COR-L47 (cell line): ENCODE results near the gene PCDHGA10.
"Not testable (repeated sequence)": the region's sequence is repeated elsewhere in the genome, so short reads cannot be mapped to it uniquely, and the experiment has no call there.

Experiments used
- DNase-seq: peaks from one replicate; lab custom pipeline; 2025; lab: John Stamatoyannopoulos, UW

The PCDHGA10 gene

DNA sequence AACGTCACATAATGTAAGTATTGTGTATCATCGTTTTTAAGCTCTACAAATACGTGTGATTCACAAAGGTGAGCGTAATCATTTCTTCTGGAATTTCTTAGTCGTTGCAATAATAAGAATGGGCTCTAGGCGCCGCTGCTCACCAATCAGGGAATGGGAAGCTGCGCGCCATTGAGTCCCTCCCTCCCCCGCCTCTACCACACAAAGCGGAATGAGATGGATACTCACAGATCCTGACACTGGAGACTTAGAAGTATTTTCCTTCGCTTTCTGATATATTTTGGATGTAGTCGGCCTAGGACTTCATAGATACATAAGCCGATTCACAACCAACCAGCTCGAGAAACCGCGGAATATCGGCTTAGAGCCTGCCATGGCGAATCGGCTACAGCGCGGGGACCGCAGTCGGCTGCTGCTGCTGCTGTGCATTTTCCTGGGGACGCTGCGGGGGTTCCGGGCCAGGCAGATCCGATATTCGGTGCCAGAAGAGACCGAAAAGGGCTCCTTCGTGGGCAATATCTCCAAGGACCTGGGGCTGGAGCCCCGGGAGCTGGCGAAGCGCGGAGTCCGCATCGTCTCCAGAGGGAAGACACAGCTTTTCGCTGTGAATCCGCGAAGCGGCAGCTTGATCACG lies 8.2 kb downstream of the PCDHGA10 start, which contains the start of gene PCDHGA11:
Gene PCDHGA11, plus strand, starts transcription at position 197 of the 634 bp plus-strand sequence. Its CDS starts 177 bp downstream, at position 374.
- DNase-seq = no peak

DNA sequence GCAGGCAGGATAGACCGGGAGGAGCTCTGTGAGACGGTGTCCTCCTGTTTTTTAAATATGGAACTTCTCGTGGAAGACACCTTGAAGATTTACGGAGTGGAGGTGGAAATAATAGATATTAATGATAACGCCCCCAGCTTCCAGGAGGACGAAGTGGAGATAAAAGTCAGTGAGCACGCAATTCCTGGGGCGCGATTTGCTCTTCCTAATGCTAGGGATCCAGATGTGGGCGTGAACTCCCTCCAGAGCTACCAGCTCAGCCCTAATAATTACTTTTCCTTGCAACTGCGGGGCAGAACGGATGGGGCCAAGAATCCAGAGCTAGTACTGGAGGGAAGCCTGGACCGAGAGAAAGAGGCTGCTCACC lies 8.7 kb downstream of the PCDHGA10 start:
- no peak for DNase-seq

DNA sequence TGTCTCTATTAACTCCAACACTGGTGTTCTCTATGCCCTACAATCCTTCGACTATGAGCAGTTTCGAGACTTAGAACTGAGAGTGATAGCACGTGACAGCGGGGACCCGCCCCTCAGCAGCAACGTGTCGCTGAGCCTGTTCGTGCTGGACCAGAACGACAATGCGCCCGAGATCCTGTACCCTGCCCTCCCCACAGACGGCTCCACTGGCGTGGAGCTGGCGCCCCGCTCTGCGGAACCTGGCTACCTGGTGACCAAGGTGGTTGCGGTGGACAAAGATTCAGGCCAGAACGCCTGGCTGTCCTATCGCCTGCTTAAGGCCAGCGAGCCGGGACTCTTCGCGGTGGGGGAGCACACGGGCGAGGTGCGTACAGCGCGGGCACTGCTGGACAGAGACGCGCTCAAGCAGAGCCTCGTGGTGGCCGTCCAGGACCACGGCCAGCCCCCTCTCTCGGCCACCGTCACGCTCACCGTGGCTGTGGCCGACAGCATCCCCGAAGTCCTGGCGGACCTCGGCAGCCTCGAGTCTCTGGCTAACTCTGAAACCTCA lies 10.0 kb downstream of the PCDHGA10 start:
- no peak for DNase-seq

DNA sequence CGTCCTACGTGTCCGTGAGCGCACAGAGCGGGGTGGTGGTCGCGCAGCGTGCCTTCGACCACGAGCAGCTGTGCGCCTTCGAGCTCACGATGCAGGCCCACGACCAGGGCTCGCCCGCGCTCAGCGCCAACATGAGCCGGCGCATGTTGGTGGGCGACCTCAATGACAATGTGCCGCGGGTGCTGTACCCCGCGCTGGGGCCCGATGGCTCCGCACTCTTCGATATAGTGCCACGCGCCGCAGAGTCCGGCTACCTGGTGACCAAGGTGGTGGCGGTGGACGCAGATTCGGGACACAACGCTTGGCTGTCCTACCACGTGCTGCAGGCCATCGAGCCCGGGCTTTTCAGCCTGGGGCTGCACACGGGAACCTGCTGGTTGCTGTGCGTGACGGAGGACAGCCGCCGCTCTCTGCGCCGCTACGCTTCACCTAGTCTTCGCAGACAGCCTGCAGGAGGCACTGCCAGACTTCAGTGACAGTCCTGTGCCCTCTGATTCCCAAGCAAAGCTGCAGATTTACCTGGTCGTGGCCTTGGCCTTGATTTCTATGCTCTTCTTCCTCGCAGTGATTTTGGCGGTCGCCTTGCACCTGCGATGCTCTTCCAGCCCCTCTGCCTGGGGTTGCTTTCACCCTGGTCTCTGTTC lies 15.1 kb downstream of the PCDHGA10 start:
- DNase-seq = no peak

DNA sequence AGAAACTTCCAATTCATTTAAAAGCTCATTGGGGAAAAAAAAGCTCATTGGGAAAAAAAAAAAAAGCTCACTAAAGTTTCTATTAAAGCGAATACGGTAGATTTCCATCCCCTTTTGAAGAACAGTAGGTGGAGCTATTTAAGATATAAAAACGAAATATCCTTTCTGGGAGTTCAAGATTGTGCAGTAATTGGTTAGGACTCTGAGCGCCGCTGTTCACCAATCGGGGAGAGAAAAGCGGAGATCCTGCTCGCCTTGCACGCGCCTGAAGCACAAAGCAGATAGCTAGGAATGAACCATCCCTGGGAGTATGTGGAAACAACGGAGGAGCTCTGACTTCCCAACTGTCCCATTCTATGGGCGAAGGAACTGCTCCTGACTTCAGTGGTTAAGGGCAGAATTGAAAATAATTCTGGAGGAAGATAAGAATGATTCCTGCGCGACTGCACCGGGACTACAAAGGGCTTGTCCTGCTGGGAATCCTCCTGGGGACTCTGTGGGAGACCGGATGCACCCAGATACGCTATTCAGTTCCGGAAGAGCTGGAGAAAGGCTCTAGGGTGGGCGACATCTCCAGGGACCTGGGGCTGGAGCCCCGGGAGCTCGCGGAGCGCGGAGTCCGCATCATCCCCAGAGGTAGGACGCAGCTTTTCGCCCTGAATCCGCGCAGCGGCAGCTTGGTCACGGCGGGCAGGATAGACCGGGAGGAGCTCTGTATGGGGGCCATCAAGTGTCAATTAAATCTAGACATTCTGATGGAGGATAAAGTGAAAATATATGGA lies 17.7 kb downstream of the PCDHGA10 start, which contains the start of gene PCDHGA12:
Gene PCDHGA12, plus strand, starts transcription at position 176 of the 782 bp plus-strand sequence. Its CDS starts 253 bp downstream, at position 429.
- DNase-seq = no peak

DNA sequence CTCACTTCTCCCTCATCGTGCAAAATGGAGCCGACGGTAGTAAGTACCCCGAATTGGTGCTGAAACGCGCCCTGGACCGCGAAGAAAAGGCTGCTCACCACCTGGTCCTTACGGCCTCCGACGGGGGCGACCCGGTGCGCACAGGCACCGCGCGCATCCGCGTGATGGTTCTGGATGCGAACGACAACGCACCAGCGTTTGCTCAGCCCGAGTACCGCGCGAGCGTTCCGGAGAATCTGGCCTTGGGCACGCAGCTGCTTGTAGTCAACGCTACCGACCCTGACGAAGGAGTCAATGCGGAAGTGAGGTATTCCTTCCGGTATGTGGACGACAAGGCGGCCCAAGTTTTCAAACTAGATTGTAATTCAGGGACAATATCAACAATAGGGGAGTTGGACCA lies 18.5 kb downstream of the PCDHGA10 start:
- DNase-seq = no peak

DNA sequence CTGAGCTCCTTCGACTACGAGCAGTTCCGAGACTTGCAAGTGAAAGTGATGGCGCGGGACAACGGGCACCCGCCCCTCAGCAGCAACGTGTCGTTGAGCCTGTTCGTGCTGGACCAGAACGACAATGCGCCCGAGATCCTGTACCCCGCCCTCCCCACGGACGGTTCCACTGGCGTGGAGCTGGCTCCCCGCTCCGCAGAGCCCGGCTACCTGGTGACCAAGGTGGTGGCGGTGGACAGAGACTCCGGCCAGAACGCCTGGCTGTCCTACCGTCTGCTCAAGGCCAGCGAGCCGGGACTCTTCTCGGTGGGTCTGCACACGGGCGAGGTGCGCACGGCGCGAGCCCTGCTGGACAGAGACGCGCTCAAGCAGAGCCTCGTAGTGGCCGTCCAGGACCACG lies 19.5 kb downstream of the PCDHGA10 start:
- DNase-seq = not testable (repeated sequence)

DNA sequence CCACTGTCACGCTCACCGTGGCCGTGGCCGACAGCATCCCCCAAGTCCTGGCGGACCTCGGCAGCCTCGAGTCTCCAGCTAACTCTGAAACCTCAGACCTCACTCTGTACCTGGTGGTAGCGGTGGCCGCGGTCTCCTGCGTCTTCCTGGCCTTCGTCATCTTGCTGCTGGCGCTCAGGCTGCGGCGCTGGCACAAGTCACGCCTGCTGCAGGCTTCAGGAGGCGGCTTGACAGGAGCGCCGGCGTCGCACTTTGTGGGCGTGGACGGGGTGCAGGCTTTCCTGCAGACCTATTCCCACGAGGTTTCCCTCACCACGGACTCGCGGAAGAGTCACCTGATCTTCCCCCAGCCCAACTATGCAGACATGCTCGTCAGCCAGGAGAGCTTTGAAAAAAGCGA lies 19.9 kb downstream of the PCDHGA10 start:
- not testable (repeated sequence) for DNase-seq

DNA sequence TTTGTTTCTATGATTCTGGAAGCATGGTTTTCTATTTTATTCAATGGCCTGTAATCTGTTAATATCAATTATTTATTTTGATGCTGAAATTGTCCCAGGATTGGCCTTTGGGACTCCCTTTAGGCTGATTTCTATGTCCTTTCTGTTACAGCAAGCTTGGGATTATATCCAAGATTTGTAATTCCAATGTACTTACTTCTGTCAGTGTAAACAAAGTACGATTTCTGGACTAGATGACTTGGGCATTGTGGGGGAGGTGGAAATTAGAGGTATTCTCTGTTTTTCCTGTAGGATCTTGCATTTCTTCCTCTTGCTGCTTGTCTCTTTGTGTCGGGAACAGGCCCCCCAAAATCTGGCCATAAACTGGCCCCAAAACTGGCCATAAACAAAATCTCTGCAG lies 21.2 kb downstream of the PCDHGA10 start:
- no peak for DNase-seq

DNA sequence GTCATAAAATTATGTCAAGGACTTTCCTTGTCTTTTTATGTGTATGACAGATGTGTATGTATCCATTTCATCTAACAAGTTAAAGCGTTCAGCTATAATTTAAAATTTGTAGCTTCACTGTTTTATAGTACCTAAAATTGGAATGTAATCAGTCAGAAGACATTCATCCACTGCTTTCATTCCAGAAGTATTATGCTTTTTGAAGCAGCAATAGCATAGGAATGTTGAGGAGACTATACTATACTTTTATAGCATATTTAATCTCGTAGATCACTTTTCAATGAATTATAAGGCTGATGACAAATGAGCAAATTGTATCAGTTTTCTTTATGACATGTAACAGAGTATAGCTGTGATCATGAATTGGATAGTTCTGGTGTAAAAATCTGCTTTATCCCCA lies 24.4 kb downstream of the PCDHGA10 start:
- DNase-seq = no peak

DNA sequence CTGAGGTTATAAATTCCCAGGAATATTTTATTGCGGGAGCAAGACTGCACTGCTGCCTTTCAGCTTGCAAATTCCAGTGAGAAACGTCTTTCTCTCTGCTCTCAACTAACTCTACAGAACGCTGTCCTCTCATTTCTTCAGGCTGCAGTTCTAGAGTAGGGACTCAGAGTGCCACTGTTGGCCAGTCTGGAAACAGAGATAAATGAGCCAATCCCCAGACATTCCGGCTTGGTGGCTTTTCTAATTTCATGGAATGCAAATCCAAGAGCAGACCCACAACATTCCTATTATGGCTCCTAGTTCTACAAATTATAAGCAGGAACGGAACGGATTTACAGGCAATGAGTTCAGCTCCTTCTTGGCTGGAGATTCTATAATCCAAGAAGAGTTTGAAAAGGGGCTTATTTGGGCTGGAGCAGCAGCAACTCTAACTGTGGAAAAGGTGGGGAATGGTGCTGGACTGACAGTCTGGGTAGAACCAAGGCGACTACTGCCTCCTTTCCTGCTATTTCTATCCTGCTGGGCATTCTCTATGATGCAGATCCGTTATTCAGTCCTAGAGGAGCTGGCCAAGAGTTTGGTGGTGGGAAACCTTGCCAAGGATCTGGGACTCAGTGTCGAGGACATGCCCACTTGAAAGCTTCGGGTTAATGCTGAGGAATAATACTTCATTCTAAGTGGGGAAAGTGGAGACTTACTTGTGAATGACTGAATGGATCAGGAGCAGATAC lies 26.8 kb downstream of the PCDHGA10 start:
- no peak for DNase-seq

DNA sequence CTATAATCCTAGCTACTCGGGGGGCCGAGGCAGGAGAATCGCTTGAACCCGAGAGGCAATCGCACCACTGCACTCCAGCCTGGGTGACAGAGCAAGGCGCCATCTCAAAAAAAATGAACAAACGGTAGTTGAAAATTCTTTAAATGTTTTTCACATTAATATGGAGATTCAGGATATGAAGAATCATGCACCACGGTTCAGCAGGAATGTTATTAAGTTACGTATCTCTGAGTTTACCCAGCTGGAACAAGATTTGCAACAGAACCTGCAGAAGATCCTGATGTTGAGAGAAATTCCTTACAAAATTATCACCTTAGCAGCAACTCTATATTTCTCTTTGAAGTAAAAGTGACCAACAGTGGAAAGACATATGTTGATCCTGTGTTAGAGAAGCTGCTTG lies 27.6 kb downstream of the PCDHGA10 start:
- DNase-seq = no peak

DNA sequence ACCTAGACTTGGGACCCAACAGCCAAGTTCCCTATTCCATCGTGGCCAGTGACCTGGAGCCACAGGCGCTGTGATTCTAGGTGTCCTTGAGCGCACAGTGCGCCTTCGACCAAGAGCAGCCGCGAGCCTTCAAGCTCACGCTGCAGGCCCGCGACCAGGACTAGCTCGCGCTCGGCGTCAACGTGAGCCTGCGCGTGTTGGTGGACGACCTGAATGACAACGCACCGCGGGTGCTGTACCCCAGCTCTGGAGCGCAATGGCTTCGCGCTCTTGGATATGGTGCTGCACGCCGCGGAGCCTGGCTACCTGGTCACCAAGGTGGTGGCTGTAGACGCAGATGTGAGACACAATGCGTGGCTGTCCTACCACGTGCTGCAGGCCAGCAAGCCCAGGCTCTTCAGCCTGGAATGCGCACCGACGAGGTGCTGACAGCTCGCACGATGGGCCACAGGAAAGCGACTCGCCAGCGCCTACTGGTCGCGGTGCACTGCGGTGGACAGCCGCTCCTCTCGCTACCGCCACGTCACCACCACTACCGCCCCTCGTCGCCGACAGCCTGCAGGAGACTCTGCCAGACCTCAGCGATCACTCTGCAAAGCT lies 28.9 kb downstream of the PCDHGA10 start:
- no peak for DNase-seq

DNA sequence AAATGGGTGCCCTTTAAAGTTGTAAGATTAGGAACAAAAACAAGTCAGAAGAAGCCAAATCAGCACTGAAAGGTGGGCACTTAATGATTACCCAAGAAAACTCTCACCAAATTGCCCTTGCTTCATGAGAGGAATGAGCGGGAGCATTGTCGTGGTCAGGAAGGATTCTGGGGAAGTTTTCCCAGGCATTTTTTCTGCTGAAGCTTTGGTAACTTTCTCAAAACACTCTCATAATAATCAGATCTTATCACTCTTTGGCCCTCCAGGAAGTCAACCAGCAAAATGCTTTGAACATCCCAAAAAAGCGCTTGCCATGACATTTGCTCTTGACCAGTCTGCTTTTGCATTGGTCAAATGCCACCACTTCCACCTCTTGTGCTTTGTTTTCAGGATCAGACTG lies 52.6 kb downstream of the PCDHGA10 start:
- DNase-seq = no peak
